GM19468 (cell line): ENCODE results near the gene ZNF292.
"Not testable (repeated sequence)": the region's sequence is repeated elsewhere in the genome, so short reads cannot be mapped to it uniquely, and the experiment has no call there.

Experiments
- ATAC-seq: cut with Tn5 transposase; IDR thresholded peaks from one replicate; pipeline ENCODE4 v1.9.1; 2021; ENCODE audit warnings: mild to moderate bottlenecking, moderate library complexity, moderate number of reproducible peaks; ENCODE audit not compliant: unreplicated experiment; ENCODE audit errors: extremely low read depth

Gene ZNF292

DNA sequence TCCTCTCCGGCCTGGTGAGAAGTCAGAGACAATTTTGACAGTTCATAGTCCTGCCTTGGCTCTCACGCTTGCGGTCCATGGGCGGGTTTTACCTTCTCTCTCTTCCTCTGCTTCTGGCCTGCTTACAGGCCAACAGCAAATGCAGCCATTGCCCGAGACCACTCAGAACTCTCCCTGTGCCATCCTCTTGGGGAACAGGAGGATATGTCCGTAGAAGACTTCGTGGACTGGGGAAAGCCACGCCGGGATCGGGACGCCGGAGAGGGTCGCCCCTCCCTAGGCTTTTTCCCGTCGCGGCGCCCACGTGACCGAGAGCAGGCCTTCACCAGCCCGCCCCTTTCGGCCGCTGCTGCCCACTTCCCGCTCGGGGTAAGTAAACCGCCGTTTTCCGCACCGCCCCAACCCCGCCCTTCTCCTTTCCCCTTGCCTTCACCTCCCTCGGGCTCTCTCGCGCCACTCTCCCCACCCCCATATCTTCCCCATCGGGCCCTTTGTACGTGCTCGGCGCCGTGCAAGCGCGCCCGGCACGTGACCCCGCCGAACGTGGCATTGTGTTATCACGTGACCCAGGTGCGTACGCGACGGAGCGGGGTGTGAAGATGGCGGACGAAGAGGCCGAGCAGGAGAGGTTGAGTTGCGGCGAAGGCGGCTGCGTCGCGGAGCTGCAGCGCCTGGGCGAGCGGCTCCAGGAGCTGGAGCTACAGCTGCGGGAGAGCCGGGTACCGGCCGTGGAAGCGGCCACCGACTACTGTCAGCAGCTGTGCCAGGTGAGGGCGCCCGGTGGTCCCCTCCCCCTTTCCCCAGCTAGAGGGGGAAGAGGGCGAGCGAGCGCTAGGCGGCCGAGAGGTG is at the start of gene ZNF292:
Gene ZNF292 (plus strand): TSS at position 573 of the 849 bp plus-strand sequence. CDS start 27 bp downstream, at position 600.
- ATAC-seq, result peak; percentile 59

DNA sequence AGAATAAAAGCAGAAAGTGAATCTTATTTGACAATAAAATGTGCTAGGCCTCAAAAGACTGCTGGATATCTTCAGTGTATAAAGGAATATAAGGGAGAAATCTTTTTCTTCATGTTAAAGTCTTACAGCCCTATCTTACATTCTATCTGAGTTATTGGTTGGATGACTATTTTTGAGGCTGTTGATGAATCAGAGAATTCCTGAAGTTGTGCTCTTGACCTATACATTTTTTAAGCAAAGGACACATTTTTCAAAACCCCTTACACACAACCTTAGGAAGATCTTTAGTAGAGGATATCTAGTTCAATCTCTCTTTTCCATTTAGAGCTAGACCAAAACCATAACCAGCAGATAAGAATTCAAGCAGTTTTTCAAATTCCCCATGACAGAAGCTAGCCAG is 49.5 kb upstream of the ZNF292 start:
- no peak for ATAC-seq

DNA sequence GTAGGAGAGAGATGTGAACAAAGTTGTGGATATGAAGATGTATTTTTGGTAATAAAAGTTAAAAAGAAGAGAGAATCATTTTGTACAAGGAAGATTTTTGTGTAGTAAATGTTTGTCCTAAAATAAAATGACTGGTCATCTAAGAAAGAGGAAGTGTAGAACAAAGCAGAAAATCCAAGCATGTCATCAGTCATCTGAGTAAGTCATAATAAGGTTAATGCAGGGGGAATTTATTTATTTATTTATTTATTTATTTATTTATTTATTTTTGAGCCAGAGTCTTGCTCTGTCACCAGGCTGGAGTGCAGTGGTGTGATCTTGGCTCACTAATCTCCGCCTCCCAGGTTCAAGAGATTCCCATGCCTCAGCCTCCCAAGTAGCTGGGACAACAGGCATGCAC is 44.7 kb upstream of the ZNF292 start:
- ATAC-seq, result no peak

DNA sequence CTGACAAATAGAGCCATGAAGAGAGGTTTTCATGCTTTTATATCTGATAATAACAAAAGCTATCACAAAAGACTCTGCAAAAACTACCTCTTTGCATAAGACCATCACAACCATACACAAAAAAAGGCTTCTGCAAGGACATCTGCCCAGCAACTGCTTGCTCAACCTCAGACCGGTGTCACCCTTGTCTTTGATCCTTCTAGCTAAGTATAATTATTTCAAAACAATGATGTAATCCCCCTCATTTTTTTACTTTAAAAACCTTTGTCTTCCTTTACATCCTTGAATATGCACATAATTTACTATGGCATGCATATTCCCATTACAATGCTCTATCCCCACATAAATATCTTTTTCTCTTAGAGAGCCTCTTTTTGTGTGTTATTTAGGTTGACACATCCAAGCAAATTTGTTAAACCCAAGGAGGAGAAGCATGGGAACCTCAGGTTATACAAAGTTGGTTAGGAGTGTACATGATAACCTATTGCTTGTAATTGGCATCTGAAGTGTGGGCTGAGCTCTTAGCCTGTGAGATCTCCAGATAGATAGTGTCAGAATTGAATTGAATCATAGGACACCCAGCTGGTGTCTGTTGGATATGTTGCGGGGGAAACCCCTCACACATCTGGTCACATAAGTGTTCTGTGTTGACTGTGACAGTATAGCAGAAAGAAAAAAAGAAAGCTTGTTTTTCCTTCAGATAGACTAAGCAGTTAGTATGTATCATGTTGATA is 39.8 kb upstream of the ZNF292 start:
- peak; percentile 90 for ATAC-seq

DNA sequence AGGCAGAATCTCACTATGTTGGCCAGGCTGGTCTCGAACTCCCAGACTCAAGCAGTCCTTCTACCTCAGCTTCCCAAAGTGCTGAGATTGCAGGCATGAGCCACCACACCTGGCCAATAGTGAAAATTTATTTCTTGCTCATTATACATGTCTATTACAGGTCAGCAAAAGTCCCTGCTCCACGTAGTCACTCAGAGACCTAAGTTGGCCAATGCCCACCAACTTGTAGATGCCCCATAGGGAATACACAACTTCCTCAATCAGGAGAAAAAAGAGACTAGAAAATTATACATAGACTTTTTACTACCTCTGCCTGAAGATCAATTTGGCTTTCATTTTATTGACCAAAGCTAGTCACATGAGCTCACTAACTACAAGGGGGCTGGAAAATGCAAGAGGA is 38.4 kb upstream of the ZNF292 start:
- ATAC-seq, result no peak

DNA sequence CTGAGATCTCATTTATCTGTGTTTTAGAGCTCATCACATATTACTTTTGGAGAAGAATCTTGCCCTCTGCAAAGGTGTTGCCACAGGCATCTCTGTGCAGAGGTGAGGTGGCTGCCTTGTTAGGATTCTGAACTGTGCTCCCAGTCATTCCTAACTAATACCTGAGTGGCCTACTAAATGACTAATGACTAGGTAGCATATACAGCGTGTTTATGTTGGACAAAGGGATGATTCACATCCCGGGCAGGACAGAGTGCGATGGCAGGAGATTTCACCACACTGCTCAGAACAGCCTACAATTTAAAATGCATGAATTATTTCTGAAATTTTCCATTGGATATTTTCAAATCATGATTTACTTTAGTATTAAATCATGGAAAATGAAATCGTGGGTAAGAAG is 37.3 kb upstream of the ZNF292 start:
- ATAC-seq, result no peak

DNA sequence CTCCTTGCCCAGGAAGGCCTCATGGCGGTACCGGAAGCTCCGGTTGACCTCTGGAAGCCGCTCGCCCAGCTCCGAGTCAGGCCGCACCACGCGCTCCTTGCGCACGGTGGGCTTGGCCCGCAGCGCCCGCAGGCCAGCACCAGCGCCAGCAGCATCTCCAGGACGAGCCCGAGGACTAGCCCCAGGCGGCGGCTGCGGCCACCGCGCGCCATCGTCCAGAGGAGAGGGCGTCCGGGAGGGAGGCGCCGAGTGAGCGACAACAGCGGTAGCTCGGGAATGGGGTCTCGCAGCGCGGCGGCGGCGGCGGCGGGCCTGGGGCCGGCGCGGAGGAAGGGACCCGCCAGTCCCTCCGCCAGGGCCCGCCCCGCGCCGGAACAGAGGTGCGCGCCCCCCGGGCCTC is 32.9 kb upstream of the ZNF292 start:
- ATAC-seq, result no peak

DNA sequence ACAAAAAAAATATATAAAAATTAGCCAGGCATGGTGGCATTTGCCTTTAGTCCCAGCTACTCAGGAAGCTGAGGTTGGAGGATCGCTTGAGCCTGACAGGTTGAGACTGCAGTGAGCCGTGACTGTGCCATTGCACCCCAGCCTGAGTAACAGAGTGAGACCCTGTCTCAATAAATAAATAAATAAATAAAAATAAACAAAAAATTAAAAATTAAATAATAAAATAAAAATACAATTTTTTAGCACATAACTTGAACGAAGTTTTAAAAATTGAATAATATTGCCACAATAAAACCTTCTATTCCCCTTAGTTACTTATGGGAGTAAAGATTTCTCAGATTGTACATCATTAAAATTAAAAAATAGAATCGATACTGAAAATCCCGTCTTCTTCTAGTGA is 31.3 kb upstream of the ZNF292 start:
- no peak for ATAC-seq

DNA sequence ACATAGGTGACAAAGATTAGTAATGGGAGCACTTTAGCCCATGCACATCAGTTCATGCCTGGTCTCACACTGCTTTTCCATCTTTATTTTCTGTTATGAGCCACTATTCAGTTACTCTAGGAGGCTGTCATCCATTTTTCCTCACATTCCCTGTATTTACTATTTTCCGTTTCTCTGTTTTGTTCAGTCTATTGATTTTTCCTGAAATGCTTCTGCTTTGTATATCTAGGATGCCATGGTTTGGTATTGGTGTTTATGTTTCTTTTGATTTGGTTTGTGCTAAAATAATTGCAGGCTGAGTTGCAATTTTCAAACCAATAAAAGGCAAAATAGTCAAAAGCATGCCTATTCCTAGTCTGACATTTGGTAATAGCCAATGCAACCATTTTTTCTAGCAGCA is 28.9 kb upstream of the ZNF292 start:
- no peak for ATAC-seq

DNA sequence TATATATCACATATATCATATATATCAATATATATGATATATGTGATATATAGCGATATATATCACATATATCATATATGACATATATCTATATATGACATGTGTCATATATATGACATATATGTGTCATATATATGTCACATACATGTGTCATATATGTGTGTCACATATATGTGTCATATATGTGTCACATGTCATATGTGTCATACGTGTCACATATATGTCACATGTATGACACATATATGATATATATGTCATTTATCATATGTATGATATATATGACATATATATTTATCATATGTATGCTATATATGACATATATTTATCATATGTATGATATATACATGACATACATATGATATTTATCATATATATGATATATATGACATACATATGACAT is 27.6 kb upstream of the ZNF292 start:
- no peak for ATAC-seq

DNA sequence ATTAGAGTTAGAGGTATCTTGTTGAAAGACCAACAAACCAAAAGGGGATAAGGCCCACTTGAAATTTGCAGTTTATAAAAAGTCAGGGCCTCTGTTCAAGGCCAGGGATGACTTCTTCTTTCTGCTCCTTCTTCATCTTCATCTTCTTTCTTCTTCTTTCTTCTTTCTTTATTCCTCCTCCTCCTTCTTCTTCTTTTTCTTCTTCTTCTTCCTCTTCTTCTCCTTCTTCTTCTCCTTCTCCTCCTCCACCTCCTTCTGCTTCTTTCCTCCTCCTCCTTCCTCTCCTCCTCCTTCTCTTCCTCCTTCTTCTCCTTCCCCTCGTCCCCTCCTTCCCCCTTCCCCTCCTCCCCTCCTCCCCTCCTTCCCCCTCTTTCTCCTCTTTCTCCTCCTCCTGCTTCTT is 18.4 kb upstream of the ZNF292 start:
- no peak for ATAC-seq

DNA sequence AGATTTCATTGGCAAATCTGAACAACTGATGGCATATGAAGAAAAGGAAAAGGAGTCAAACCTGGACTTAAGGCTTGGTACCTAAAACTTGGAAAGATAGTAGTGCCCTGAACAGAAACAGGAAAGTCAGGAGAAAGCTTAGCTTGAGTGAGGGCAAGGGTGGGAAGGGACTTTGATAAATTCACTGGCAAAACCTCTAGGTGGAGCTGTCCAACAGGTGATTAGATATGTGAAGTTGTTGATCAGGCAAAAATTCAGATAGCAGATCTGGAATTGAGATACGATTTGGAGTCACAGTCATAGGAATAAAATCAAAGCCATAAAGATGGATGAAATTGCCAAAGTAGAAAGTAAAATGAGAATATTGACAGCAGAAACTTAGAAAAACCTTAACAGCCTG is 16.1 kb upstream of the ZNF292 start:
- ATAC-seq, result no peak

DNA sequence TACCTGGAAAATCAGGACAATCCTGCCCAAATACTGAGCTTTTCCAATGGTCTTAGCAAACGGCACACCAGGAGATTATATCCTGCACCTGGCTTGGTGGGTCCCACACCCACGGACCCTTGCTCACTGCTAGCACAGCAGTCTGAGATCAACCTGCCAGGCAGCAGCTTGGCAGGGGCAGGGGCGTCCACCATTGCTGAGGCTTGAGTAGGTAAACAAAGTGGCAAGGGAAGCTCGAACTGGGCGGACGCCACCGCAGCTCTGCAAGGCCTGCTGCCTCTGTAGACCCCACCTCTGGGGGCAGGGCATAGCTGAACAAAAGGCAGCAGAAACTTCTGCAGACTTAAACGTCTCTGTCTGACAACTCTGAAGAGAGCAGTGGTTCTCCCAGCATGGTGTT is 15.4 kb upstream of the ZNF292 start:
- ATAC-seq, result not testable (repeated sequence)

DNA sequence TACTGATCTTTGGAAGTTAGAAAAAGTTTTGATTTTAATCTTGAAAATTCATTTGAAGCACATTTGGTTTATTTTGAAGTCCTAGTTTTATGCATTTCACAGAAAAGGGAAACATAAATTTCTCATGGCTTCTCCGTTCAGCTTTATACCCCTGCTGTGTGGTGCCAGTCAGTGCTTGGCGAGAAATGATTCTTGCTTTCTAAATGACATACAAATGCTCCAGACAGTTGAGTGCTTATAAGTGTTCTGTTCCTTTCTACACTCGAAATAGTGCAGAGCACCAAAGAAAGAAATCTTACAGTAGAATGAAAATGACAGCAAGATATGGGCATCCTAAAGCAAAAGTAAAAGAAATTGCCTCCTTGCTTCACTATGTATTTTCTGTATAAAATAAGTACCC is 9.0 kb upstream of the ZNF292 start:
- ATAC-seq, result peak; percentile 71

DNA sequence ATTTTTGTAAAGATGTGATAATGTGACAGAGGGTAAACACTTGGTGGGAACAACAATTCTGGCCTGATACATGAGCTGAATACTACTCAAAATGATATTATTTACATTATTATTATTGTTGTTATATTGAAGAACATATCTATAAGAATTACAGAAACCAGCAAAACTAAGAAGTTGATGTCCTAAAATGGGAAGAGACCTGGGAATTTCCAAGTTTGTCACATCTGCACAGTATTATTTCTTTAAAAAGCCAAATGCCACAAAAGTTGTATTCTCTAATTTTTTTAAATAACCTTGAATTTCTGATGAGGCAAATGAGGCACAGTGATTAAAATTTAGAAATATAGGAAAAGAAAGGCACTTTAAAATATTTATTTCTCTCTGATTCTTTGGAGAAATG is 5.0 kb upstream of the ZNF292 start:
- ATAC-seq, result no peak

DNA sequence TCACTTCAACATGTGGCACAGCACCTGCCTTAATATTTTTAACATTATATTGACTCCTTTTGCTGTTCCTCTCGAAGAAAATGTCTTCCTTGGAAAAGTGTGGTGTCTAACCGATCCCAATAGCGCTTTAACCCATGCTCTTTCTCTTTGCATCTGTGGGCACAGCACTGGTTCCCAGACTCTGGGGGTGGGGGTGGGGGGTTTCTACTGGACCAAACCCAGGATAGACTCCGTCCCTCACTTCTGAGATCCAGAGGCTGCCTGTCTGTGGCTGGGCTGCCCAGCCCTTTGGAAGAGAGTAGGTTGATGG is 3.9 kb upstream of the ZNF292 start:
- ATAC-seq, result no peak

DNA sequence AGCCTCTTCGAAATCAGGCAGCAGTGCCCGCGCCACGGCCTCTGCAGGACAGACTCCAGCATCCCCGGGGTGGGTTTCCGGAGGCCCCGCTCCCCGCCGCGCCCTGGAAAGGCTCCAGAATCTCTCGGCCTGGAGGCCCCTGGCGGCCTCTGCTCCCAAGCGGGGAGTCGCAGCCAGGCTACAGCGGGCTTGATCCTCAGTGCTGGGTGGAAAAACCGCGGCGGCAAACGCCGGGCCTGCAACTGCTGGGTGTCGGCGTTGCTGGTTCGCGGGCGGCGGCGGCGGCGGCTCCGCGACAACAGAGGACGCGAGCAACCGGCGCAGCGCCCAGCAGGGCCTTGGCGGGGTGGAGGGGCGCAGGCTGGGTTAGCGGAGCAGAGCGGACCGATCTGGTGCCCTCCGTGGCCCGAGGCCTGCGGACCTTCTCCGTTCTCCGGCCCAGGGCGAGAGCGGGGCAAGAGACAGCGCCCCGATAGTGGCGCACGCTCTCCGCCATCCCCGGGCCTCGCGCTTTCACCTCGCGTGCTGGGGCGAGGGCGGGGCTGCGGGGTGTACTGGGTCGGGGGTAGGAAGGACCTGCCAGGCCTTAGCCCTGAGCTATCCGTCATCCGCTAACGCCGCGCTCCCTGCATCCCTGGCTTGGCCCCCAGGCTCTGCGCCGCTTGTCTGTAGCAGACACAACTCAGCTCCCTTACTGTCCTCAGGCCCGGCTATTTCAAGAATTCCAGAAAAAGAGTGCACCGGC is 3.4 kb upstream of the ZNF292 start:
- peak; percentile 16 for ATAC-seq

DNA sequence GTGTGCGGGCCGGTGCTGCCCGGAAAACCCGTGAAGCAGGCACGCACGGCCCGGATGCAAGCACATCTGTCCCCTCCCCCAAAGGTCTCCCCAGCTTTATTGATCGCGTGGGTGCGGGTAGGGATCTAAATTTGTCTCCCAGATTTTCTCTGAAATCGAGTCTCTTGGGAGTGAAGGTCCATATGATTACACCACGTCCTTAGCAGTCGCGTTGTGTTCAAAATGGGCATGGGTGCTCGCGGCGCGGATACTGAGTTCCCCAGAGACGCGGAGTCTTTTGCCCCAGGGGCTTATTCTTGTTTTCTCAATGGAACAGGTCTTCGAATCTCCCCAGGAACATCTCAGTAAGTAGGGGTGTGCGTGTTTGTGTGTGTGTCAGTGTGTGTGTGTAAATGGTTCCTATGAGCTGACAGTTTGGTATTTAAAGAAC is 2.8 kb upstream of the ZNF292 start:
- ATAC-seq, result no peak

DNA sequence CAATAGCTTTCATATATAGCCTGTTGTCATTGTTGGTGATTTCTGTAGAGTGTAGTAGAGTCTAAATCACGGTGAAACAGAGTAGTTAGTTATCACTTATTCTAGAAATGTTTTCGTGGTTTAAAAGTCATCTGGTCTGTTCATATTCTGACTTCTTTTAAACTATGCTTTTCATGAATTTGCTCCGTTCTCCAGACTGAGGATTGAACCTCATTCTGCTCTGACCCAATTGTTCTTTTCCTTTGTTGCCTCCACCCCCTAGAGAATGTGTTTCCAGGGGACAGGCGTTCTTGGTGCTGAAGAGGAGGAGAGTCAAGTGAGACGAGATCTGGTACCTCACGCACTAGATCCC is 748 bp upstream of the ZNF292 start:
- no peak for ATAC-seq

DNA sequence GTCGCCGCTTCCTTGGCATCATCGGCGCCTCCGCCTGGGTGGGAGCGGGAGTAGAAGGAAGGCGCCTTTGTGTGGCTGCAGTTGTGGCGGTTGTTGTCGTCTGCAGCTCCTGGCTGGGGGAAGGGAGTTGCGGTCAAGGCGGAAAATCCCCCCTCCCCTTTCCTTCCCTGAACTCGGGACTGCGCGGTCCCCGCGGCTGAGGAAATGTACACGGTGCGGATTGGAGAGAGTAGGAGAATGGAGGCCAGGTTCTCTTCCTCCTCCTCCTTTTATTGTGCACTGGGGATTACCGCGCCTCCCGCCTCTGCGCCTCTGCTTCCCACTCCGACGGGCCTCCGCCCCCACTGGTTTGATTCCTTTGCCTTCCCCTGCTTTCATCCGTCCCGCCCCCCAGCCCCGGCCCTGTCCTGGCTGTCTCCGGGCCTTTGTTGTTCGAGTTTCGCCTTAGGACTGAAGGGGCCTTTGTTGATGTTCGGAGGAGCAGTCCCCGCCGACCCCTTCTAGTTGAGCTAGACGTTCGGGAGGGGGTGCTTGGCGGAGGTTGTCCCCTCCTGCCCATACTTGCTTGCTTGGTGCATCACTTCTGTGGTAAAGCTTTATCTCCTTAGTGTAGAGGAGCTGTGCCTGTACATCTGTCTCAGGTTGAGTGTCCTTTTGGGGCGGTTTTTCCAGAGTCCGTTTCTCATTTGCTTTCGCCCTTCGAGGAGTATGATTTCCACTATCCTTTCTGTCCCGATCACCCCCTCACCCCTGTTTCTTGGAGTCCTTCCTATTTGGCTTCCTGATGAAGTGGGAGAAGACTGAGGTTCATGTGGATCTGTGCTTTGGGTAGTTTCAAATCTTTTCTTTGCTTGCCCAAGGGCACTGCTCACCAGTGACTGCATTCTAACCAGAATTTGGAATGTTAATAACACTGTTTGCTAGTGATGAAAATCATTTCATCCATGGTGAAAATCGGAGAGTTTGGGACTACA is 764 bp downstream of the ZNF292 start:
- no peak for ATAC-seq
